GM11168 (cell line): Measurements from ENCODE around the gene AVEN.
"Not testable (repeated sequence)": the region's sequence is repeated elsewhere in the genome, so short reads cannot be mapped to it uniquely, and the experiment has no call there.

Experiments used
- in situ Hi-C: fragments of 300-500 bp; cut with MboI; formaldehyde crosslinking; loops from one replicate; pipeline ENCODE4 v1.12.0; 2022; ENCODE audit warnings: low sequenced_read_pairs; ENCODE audit not compliant: unreplicated experiment

AVEN gene

DNA sequence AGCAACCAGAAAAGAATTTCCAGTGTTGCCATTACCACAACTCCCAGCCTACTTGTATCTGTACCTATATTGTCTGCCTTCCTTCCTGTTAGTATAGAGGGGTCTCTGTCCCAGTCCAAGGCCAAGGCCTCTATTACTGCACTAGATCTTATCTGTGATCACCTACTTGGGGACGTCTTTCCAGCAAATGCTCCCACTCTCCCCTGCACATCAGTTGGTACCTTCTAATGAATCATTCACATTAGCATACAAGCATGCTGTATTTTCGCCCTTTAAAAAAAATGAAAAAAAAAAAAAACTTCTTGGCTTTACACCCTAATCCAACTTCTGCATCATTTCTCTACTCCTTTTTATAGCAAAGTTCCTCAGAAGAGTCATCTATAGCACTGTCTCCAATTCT is 4.8 kb upstream of the AVEN start:
- in situ Hi-C loops = loop anchor here (25.0 kb wide), 1 partner anchor 493 kb away; no protein-coding TSS in a partner anchor

DNA sequence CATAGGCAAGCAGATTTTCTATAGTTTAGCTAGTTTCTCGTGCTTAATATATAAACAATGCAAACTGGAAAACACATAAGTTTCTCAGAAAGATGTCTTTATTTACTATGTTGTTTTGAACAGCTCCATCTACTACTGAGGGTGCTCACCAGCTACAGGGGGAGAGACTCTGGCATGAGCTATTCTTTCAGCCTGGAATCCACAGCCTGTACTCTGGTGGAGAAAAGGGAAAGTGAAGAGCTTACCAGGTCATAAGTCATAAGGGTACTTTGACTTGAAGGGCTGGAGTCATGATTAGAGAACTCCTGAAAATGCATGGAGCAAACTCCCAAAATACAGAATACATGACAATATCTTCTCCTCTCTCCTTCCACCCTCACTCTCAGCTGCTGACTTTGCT is 4.4 kb upstream of the AVEN start:
- in situ Hi-C loops = loop anchor here (25.0 kb wide), 1 partner anchor 494 kb away; no protein-coding TSS in a partner anchor

DNA sequence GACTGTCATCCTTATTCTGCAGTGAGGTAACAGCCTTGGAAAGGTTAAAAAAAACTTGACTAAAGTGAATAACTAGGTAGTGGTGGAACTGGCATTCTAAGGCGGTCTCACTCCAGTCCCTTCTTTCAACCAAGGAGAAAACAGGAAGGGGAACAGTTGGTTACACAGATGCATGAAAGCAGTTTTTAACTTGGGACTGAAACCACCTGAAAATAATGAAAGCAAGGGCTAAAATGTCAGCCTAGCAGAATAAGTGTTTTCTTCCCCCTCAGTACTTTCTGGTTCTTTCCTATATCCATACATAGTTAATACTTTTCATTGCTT is 748 bp upstream of the AVEN start:
- in situ Hi-C loops = loop anchor here (25.0 kb wide), 1 partner anchor 498 kb away; no protein-coding TSS in a partner anchor

DNA sequence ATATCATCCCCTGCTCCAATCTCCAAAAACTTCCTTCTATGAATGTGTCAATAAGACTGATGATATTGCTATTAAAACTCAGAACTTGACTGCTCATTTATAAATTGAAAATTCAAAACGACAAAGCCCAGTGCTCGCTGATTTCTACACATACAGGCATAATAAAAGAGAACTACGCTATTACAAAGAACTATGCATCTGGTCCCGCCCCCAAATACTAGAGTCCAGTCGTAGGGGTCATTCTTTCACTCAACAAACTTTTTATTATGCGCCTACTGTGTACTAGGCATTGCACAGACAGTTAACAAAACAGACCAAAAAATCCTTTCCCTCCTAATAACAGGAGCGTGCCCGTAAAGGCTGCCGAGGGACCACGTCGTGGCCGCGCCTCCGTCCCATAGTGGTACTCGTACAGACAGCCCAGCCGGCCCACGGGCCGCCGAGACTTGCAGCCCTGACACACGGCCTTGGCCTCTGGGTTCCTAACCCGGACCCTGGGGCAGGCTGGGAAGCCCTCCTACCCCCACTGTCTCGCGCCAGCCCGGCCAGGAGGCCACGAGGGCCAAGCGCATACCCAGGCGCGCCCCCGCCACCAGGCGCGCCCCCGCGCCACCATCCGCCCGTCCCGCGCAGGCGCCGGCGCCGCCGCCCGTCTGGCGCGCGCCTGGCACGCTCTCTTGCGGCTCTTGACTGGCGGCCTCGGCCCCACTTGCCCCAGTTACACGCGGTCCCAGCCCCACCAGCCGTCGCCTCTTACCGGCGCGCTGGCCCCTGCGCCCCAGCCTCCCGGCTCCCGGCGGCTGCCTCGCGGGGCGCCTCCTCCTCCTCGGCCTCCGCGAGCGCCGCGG is 757 bp downstream of the AVEN start:
- in situ Hi-C loops = loop anchor here (25.0 kb wide), 1 partner anchor 499 kb away; no protein-coding TSS in a partner anchor

DNA sequence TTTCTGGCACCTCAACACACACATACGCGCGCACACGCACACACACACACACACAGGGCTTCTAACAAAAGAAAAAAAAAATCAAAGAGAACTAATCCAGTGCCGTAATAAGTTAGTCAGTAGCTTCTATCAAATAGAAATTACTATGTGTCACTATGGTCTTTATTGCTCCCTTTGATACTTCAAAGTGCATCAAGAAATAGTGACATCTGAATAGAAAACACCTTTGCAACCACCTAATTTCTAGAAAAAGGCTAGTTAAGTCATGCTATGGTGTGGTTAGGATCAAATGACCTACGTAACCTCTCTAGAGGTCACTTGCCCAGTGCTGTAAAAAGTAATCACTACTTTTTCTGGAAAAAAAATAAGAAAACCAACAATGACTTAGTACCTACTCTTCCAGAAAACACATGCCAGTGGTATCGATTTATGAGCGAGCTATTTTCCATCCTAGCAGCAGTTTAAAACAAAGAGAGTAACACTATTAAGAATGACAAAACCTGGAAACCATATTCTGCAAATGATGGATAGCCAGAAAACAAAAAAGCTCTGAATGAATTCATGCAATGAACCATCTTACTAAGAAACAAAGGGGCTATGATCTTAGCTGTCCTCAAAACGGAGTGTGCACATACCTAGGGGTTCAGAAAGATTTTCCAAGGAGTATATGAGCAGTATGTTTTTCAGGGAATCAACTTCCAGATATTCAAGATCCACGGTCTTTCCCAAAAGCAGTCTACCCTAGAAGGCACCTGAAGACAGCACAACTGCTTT is 6.8 kb downstream of the AVEN start:
- in situ Hi-C loops = loop anchor here (25.0 kb wide), 1 partner anchor 505 kb away; no protein-coding TSS in a partner anchor

DNA sequence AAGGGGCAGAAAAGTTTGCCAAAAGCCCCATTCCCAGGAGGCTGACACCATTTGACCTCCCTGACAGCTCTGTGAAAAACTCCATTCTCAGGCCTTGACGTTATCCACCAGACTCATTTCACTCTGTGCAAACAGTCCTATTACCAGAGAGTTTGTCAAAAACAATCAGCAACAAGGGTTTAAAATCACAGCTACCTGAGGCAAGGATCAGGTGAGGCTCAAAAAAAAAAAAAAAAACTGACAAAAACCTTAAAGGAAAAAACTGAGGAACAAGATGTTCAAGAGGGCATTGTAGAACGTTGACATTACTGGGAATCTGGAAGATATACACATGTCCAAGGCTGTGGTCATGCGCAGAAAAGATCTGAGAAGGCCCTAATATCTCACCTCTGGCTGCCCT is 11.4 kb downstream of the AVEN start:
- in situ Hi-C loops = loop anchor here (25.0 kb wide), 1 partner anchor 510 kb away; no protein-coding TSS in a partner anchor

DNA sequence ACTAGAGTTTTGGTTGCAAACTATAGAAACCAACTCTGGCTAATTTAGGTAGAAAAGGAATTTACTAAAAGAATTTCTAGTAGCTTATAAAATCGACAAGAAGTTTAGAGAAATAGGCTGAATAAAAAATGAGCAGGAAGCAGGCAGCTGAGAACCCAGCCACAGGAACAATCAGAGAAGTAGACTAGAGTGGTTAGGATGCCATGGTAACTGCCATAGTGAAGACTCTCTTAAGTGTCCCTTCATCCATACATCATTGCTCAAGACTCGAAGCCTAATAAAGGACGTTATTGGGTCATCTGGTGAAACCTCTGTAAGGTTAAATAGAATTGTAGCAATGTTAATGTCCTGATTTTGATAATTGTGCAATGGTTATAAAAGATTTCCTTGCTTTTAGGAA is 13.8 kb downstream of the AVEN start:
- in situ Hi-C loops = loop anchor here (25.0 kb wide), 1 partner anchor 512 kb away; no protein-coding TSS in a partner anchor

DNA sequence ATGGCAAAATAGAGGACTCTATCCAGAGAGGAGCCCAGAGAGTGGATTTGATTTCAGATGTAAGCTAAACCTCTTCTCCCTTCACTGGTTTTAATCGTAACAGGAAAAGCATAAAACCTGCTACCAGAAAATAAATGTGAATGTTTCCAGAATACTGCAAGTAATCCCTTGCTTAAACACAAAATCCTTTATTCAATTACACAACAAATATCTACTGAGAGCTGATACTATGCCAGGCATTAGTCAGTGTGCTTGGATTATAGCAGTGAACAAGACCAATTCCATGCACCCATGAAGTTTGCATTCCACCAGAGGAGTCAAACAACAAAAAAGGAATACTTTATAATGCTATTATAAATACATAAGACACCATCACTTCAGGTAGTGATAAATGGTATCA is 15.1 kb downstream of the AVEN start:
- in situ Hi-C loops = no loop called here

DNA sequence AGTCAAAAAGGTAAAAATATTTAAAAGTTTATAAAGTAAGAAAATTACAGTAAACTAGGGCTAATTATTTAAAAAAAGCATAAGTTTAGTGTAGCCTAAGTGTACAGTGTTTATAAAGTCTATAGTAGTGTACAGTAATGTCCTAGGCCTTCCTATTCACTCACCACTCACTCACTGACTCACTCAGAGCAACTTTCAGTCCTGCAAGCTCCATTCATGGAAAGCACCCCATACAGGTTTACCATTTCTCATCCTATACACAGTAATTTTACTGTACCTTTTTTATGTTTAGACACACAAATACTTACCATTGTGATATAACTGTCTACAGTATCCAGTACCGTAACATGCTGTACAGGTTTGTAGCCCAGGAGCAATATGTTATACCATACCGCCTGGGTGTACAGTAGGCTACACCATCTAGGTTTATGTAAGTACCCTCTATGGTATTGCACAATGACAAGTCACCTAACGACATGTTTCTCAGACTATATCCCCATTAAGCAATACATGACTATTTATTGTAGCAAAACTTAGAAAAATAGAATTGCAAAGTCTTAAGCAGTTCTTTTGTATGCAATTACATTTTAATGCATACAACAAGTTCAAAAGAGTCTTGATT is 19.5 kb downstream of the AVEN start:
- in situ Hi-C loops = no loop called here

DNA sequence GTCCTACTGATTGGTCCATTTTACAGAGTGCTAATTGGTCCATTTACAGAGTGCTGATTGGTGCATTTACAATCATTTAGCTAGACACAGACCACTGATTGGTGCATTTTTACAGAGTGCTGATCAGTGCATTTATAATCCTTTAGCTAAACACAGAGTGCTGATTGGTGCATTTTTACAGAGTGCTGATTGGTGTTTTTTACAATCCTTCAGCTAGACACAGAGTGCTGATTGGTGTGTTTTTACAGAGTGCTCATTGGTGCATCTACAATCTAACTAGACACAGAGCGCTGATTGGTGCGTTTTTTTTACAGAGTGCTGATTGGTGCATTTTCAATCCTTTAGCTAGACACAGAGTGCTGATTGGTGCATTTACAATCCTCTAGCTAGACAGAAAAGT is 20.3 kb downstream of the AVEN start:
- in situ Hi-C loops = not testable (repeated sequence)

DNA sequence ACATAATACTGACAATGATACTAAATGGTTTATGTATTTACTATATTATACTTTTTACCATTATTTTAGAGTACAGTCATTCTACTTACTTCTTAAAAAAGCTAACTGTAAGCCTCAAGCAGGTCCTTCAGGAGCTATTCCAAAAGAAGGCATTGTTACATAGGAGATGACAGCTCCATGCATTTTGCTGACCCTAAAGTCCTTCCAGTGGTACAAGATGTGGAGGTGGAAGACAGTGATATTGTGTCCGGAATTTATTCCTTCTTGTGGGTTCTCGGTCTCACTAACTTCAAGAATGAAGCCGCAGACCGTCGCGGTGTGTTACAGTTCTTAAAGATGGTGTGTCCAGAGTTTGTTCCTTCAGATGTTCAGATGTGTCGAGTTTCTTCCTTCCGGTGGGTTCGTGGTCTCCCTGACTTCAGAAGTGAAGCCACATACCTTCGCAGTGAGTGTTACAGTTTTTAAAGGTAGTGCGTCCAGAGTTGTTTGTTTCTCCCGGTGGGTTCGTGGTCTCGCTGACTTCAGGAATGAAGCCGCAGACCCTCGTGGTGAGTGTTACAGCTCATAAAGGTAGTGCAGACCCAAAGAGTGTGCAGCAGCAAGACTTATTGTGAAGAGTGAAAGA is 20.9 kb downstream of the AVEN start:
- in situ Hi-C loops = no loop called here

DNA sequence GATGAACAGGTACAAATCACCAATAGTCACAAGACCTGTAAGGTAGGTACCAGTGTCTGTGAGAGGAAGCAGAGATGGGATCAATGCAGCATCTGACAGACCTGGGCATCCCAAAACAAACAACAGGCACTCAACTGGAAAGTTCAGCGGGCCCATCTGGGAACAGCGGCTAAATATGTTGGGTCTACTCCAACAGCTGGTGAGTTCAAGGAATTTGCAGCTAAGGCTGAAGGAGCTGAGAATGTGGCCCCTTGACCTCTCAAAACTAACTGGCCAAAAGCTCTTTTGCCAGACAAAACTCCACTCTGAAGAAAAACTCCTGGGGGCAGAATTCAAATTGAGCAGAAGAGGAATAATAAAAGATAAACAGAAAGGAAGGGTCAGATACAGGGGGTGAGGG is 24.4 kb downstream of the AVEN start:
- in situ Hi-C loops = no loop called here

DNA sequence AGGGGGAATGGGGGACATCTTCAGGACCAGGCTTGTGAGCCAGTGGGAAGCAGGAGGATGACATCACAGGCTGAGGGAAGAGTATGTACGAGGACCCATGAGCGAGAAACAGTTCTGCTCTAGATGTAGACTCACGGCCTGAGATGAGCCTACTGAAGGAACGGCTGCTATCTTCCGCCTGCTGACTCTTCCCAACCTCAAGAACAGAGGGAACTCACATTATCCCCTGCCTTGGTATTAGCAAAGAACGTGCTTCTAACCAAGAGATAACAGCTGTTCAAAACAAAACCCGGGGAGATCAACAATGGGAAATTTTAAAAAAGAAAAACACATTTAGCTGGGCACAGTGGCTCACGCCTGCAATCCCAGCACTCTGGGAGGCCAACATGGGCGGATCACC is 25.3 kb downstream of the AVEN start:
- in situ Hi-C loops = no loop called here

DNA sequence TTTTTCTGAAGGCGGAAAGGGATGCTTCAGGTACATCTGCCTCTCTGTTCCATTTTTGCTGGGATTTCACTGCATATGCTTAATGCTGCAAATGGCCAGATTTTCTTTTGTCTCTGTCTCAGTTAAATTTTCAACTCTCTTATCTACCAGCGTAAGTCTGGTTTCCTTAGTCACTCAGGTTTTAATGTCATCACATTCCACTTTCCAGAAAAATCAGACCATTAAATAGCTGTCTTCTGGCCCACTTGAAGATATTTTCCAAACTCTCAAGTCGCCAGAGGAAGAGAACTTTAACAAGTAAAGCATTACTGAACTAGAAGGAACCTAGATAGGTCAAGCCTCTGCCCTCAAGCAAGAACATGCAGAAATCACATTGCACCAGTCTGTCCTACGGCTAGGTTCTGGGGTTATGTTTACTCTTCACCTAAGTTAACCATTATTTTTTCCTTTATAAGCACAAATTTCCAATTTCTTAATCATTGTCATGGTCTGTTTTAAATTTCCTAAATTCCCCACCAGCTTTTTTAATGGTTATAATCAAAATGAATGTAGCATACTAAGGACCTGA is 26.5 kb downstream of the AVEN start:
- in situ Hi-C loops = no loop called here

DNA sequence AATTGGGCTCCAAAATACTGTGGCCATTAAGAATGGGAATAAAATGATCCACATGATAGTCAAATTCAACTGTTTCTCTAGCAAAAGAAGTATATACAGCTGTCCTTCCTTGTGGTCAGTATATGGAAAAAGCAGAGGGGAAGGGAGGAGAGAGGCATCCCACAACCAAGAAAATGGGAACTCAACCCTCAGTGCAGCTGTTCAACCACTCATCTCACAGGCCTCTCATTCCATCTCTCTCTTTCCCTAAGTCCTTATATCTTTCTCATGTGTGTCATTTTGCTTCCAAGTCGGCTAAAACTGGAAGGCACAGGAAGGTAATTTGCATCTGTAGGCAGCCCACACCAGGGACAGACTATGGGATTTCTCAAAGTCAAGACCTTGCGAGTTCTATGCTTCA is 27.5 kb downstream of the AVEN start:
- in situ Hi-C loops = no loop called here

DNA sequence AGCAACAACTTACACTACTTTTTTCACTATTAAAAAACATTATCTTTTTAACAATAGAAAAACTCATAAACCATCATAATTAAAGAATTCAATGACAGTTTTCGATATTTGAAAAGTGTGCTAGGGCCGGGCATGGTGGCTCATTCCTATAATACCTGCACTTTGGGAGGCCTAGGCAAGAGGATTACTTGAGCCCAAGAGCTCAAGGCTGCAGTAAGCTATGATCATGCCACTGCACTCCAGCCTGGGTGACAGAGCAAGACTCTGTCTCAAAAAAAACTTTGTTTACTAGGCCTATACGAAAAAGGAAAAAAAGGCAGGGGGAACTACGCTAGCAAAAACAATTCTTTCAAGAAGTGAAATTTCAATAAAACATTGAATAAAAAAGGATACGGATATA is 28.1 kb downstream of the AVEN start:
- in situ Hi-C loops = no loop called here

DNA sequence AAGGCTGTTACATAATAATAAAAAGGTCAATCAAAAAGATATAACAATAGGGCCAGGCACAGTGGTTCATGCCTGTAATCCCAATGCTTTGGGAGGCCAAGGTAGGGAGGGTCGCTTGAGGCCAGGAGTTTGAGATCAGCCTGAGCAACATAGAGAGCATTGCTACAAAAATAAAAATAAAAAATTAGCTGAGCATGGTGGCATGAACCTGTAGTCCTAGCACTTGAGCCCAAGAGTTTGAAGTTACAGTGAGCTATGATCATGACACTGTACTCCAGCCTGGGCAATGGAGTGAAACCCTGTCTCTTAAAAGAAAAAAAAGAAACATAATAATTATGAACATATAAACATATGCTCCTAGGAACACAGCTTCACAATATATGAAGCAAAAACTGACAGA is 29.3 kb downstream of the AVEN start:
- in situ Hi-C loops = no loop called here

DNA sequence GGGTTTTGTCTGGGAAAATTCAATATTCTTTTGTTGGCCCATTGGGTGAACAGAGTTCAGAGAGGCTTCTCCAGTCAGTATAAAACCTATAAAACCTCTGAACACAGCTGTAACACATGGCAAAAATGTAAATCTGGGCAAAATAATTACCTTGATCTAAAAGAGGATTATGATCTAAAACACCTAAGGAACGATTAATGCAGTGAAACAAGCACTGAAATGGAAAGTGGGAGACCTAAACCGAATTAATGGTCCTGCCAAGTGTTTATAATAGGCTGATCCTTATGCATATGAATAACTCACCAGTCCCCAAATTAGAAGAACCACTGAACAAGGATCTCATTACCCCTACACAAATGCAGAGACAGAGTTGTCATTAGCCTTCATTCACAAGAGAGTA is 32.6 kb downstream of the AVEN start:
- in situ Hi-C loops = no loop called here

DNA sequence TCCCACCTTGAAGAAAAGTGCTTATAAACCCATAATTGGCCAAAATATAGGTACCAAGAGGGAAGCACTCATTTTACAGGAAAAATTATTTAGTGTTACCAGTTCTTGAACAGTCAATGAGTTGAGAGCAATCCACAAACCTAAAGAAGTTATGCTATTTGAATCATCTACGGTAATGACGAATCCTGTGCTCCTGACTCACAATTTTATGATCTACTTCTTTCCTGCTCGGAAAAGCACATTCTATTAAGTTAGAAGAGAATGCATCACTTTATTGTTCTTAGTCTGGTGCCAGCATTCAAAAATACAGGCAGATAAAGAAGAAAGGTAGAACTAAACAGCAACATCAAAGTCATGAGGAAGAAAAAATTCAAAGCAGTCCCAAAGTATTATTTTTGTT is 37.5 kb downstream of the AVEN start:
- in situ Hi-C loops = no loop called here

DNA sequence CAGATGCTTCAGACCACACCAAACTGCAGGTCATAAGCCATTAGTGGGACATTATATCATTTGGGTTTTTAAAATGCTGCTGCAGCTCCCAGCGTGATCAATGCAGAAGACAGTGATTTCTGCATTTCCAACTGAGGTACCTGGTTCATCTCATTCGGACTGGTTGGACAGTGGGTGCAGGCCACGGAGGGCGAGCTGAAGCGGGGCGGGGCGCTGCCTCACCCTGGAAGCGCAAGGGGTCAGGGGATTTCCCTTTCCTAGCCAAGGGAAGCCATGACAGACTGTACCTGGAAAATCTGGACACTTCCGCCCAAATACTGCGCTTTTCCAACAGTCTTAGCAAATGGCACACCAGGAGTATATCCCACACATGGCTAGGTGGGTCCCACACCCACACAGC is 43.3 kb downstream of the AVEN start:
- in situ Hi-C loops = not testable (repeated sequence)
